HG03342 (cell line): ENCODE results near the gene GLRX2.
A peak's percentile ranks its signal among the peaks of the same experiment; 100 is the strongest.

Experiments
- ATAC-seq: cut with Tn5 transposase; IDR thresholded peaks from one replicate; pipeline ENCODE4 v1.9.1; 2021; ENCODE audit warnings: mild to moderate bottlenecking, moderate library complexity; ENCODE audit not compliant: unreplicated experiment

The GLRX2 gene

GRCh38 chr1:193113258-193113991, 8.2 kb upstream of the GLRX2 start:
- ATAC-seq: no peak

DNA sequence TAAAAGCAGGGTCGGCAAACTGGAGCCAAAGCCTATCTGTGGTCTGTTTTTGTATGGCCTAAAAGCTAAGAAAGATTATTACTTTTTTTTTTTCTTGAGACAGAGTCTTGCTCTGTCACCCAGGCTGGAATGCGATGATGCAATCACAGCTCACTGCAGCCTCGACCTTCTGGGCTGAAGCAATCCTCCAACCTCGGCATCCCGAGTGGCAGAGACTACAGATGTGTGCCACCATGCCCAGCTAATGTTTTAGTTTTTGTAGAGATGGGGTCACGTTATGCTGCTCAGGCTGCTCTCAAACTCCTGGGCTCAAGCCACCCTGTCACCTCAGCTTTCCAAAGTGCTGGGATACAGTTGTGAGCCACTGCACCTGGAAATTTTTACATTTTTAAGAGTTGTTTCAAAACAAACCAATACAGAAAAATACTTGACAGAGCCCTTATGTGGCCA, 6.5 kb upstream of the GLRX2 start:
- no peak for ATAC-seq

DNA sequence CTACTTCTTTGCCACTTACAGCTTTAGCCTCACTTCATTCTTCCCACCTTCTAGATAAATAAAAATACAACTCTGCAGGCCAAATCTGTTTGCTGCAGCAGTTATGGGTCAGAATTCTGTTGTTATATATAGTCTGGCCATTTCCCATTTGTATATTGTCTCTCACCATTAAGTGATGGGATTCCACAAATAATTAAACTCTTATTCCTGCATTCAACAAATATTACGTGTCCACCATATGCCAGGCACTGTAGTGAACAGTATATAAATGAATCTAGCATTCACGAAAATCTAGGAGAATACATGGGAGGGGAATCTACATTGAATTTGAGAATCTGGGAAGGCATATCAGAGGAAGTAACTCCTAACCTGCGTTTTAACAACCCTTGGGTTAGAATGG, 5.7 kb upstream of the GLRX2 start:
- ATAC-seq: no peak

DNA sequence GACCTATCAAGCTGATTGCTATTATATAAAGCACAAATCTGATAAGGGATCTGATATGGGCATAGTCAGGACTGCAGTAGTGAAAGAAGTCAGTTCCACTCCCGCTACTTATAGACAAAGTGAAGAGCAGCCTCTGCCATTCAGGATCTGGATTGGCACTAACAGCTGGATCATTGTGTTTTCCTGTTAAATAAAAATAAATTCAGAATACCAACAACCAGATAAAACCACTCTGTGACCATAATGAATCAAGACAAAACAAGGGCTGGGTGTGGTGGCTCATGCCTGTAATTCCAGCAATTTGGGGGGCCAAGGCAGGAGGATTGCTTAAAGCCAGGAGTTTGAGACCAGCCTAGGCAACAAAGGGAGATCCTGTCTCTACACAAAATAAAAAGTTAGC, 5.0 kb upstream of the GLRX2 start:
- ATAC-seq: no peak

DNA sequence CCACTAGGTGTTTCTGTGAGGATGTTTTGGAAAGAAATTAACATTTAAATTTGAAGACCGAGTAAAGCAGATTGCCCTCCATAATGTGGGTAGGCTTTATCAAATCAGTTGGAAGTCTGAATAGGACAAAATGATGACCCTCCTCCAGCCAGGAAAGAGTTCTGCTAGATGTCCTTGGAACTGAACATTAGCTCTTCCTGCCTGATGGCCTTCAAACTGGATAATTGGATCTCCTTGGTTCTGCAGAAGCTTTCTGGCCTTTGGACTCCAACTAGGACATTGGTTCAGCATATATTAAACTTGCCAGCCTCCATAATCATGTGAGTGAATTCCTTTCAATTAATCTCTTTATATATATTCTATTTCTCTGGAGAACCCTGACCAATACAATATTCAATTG, 4.4 kb upstream of the GLRX2 start:
- ATAC-seq: no peak

- no peak for ATAC-seq
Measured at GRCh38 chr1:193108471-193108870, 3.3 kb upstream of the GLRX2 start.

DNA sequence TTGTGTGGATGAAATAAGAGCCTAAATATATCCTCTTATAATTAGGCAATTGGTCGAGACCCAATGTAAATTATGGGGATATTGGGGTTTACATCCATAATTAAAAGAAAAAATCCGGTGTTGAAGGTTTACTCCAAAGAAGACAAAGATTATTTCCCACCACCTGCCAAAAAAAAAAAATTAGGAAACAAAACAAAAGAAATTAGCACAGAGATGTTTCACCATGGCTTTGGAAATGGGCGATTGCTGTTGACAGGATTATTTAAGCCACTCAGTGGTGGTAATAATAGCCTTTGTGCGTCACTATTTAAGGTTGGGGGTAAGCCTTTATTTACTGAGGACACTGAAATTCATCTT, 585 bp upstream of the GLRX2 start:
- no peak for ATAC-seq

DNA sequence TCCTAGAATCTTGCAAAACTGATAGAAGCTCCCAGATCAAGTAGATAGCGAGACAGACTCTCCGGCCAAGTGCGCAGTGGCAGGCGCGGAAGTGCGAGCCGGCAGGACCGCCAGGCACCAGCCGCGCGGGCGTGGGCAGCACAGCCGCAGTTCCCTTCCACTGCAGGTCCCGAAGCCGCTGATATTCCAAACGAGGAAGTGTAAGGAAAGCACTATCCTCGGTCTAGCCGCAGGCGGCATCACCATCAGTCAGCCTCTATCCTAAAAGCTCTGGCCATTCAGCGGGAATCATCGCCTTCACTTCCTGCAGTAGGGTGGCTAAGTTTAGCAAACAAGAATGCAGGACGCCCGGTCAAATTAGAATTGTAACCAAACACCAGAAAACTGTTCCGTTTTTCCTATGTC, 710 bp downstream of the GLRX2 start:
- peak; percentile 34 for ATAC-seq

DNA sequence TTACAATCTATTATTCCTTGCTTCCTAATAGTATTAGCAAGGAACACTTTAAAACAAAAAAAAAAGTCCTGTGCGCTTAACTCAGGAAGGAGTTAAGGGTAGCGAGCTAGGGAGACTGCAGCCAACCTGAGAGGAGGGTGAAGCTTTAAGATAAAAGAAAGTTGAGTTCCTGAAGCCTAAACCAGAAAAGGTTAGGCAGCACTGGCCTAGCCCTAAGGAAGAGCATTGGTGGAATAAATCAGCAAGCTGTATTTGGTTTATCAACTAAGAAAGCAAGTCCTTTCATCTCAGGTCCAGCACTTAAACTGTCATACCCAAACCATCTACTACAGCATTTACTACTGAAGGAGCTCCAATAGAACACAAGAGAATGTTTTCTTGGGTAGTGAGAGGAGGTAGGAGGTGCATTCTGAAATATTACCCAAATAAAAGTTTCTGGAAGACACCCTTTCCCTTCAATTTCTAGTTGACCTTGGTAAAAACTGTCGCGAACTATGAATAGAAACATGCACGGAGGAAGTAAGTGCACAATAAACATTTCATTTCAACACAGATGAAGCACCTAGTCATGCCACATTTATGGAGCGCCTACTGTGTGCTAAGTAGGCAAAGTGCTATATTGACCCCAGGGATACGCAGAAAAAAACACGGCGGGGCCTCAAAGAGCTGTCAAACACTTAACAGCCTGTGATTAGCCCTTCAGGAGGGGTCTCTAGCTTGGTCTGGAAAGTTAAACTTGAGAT, 1.3 kb downstream of the GLRX2 start:
- no peak for ATAC-seq

DNA sequence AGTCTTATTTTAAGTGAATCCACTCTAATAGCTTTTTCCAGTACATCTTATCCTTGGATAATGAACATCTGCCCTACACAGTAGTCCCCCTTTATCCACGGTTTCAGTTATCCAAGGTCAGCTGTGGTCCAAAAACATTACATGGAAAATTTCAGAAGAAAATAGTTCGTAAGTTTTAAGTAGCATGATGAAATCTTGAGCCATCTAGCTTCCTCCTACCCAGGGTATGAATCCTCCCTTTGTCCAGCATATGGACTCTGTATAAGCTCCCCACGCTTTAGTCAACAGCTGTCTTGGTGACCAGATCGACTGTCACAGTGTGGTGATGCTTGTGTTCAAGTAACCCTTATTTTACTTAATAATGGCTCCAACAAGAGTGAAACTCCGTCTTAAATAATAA, 2.6 kb downstream of the GLRX2 start:
- ATAC-seq: no peak

DNA sequence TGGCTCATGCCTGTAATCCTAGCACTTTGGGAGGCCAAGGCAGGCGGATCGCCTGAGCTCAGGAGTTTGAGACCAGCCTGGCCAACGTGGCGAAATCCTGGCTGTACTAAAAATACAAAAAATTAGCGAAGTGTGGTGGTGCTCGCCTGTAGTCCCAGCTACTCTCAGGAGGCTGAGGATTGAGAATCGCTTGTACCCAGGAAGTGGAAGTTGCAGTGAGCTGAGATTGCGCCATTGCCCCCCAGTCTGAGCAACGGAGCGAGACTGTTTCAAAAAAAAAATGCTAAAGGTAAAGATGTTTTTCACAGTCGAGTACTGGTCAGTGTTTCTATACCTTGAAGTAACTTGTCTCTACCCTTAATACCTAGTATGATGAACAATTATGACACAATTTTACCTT, 11.1 kb downstream of the GLRX2 start:
- no peak for ATAC-seq

DNA sequence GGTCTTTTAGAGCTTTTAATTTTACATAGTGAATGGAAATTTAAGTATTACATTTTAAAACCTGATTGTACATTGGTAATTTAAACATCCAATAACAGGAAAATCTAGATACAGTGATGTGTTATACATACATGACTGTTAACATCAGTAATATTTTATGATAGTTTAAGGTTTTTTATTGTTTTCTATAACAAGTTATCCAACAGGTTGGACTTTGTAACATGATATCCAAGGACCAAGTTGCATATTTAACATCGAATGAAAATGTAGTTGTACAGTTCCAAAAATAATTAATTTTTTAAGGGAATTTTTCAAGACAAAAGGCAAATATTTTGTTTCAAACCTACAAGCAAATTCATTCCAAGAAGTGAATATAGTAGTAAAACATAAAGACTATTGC, 14.3 kb downstream of the GLRX2 start:
- ATAC-seq: no peak

DNA sequence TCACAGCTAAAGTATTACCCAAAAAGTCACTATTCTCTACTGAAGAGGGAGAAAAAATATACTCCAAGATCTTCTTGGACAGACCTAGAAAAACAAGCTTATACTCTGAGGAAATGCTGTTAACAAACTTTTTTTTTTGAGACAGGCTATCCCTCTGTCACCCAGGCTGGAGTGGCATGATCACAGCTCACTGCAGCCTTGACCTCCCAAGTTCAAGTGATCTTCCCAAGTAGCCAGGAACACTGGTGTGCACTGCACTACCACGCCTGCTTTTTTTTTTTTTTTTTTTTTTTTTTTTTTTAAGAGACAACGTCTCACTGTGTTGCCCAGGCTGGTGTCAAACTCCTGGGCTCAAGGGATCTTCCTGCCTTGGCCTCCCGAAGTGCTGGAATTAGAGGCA, 17.3 kb downstream of the GLRX2 start:
- ATAC-seq: no peak

DNA sequence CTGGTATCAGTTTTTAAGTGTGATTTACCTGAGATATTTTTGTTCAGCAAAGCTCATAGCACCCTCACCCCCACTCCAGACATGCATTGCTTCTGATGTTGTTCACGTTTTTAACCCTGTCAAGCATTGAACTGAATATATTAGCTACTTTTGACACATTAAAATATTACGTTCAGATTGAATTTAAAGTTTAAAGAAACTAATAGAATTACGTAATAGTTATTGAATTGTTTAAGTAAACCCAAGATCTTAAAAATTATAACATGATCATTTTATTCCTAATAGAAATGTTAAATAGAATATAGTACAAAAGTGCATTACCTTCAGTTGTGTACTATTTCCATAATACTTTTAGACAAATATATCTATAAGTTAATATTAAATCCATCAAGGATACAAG, 18.9 kb downstream of the GLRX2 start:
- ATAC-seq: no peak

GRCh38 chr1:193085263-193085662, 20.0 kb downstream of the GLRX2 start:
- ATAC-seq: no peak

GRCh38 chr1:193083365-193084088, 21.7 kb downstream of the GLRX2 start:
- ATAC-seq: peak; percentile 93

DNA sequence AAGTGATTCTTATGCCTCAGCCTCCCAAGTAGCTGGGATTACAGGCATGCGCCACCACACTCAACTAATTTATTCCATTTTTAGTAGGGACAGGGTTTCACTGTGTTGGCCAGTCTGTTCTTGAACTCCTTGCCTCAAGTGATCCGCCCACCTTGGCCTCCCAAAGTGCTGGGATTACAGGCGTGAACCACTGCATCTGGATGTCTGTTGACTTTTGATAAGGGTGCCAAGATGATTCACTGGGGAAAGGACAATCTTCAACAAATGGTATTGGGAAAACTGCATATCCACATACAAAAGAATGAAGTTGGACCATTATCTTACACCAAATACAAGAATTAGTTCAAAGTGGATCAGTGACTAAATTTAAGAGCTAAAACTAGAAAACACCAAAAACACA, 26.0 kb downstream of the GLRX2 start:
- ATAC-seq: no peak

DNA sequence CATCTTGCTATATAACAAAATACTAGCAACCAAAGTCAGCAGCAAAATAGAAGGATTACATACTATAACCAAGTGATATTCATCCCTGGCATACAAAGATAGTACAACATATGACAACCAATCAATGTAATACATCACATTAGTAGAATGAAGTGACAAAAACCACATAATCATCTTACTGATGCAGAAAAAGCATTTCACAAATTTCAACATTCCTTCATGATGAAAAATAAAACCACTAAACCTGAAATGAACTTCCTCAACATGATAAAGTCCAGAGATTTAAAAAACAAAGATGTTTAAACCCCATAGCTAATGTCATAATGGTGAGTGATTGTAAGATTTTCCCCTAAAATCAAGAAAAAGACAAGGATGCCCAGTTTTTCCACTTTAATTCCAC, 27.2 kb downstream of the GLRX2 start:
- no peak for ATAC-seq

- peak; percentile 47 for ATAC-seq
Measured at GRCh38 chr1:193070942-193071341, 34.3 kb downstream of the GLRX2 start.

DNA sequence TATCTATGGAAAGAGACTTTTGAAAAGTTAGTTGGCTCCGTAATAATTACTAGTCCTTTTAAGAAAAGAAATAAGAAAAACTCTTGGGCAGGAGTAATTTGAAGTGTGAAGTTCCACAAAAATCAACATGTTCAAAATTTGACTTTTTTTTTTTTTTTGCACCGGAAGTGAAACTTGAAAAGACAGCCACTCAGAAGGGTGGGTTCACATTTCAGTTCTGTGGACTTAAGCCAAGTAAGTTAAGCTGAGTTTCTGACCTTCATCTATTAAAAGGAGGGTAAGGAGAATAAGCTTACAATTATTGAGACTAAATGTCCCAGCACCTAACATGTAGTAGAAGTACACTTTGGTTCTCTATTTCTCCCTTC, 34.8 kb downstream of the GLRX2 start:
- ATAC-seq: peak; percentile 53

DNA sequence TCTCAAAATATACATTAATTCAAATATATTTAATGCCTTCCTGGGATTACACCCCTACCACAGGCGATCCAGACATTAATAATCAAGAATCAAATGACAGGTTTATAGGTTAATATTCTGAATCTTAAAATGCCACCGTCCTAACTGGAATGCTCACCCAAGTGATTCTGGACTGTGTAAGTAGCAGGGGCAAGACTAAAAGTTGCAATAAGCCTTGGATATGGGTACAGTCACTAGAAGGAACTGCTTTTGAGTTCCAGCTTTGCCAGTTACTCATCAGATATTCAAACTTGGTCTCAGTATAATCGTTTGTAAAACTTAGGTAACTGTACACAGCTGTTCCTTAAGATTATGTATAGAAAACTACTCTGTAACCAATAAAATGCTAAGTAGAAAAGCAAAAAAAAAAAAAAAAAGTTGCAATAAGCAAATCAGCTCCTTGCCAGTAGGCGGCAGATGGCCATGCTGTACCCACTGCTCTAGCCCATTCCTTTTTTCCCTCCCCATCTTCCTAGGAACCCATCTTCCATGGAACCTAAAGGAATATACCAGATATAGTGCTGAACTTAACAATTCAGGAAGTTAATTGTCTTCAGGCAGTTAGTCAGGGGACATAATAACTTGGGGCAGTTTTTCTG, 35.3 kb downstream of the GLRX2 start:
- no peak for ATAC-seq

GRCh38 chr1:193068013-193068412, 37.2 kb downstream of the GLRX2 start:
- ATAC-seq: no peak
